ENCODE results near the gene MDH2.

DNA sequence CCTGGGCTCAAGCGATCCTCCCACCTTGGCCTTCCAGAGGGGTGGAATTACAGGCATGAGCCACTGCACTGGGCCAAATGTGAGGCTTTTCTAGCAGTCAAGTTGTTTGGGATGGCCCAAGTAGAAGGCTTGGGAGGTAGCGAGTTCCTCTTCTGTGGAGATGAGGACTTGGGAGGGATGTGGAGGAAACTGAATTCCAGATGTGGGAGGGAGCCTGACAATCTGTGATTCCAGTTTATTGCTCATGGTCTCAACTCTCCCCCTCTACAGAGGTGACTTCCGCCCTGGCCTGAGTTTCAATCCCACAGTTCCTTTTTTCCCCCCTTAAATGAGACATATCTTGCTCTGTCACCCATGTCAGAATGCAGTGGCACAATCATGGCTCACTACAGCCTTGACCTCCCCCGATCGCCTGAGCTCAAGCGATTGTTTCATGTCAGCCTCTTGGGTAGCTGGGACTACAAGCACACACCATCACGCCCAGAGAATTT lies 3.5 kb upstream of the MDH2 start:
- TF ChIP-seq CTCF (IDR thresholded peaks at IDR 0.05; ENCODE audit: poor library complexity): no peak
- no peak for TF ChIP-seq EZH2 (IDR thresholded peaks at IDR 0.05; ENCODE audit: borderline replicate concordance)
- no peak for TF ChIP-seq EZH2phosphoT487 (IDR thresholded peaks at IDR 0.05; ENCODE audit: low read depth, severe bottlenecking, unreplicated experiment)

Data from hepatocyte (in vitro differentiated cells).